H1 (cell line): ENCODE results near the gene CCDC184. TPM values are rescaled to one million over a fixed set of nuclear protein-coding genes. Genes with fewer than 3 reads are reported as not detected.
A peak's percentile ranks its signal among the peaks of the same experiment; 100 is the strongest.

Experiments used
- CTCF ChIA-PET: fragments of 300-600 bp; sonication (Branson Sonifier 250); formaldehyde crosslinking; loops from one replicate; lab custom pipeline; 2021; ENCODE audit not compliant: partially characterized antibody; lab: Charles Lee
- POLR2A ChIA-PET: fragments of 300-600 bp; sonication (Branson Sonifier 250); formaldehyde crosslinking; loops from one replicate; lab custom pipeline; 2021; ENCODE audit warnings: inconsistent platforms; ENCODE audit not compliant: partially characterized antibody; lab: Charles Lee
- DNase-seq, 2 experiments: peaks; one replicate each; pipeline versions ENCODE4 v3.0.0 to v3.0.0-alpha.2; 2010 to 2022; ENCODE audit warnings: low spot score in 2 of 2, low read depth in 1 of 2, mixed read lengths in 1 of 2
- FAIRE-seq: peaks from 2 replicates; lab custom pipeline; 2011; peaks lifted over from hg19 to GRCh38; lab: Jason Lieb, UNC
- H2AFZ ChIP-seq: 2 replicates; pipeline ENCODE4 v1.8.1; 2012; ENCODE audit warnings: low read length, inconsistent platforms
- H2AK5ac ChIP-seq: 2 replicates; pipeline ENCODE4 v1.6.1; 2013; ENCODE audit warnings: low read depth, low read length
- H2BK120ac ChIP-seq: replicated peaks from 2 replicates; pipeline ENCODE3; 2013; ENCODE audit warnings: low read depth, low read length, inconsistent platforms
- H2BK12ac ChIP-seq: 2 replicates; pipeline ENCODE4 v1.6.1; 2013; ENCODE audit warnings: low read depth, low read length
- H2BK15ac ChIP-seq: 2 replicates; pipeline ENCODE4 v1.6.1; 2013; ENCODE audit warnings: low read length
- H2BK20ac ChIP-seq: 2 replicates; pipeline ENCODE4 v1.6.1; 2013; ENCODE audit warnings: low read length
- H2BK5ac ChIP-seq: 2 replicates; pipeline ENCODE4 v1.6.1; 2013; ENCODE audit warnings: low read depth, low read length
- H3K14ac ChIP-seq: 2 replicates; pipeline ENCODE4 v1.6.1; 2013; ENCODE audit warnings: inconsistent platforms; ENCODE audit not compliant: insufficient read length
- H3K18ac ChIP-seq: 2 replicates; pipeline ENCODE4 v1.6.1; 2013; ENCODE audit warnings: low read length; ENCODE audit errors: extremely low read depth
- H3K23ac ChIP-seq: 2 replicates; pipeline ENCODE4 v1.6.1; 2013; ENCODE audit warnings: inconsistent platforms; ENCODE audit not compliant: insufficient read length
- H3K23me2 ChIP-seq: 2 replicates; pipeline ENCODE4 v1.6.1; 2013; ENCODE audit warnings: low read depth, low read length
- H3K27ac ChIP-seq: 2 replicates; pipeline ENCODE4 v1.6.1; 2011; ENCODE audit warnings: low read depth, low read length, inconsistent platforms
- H3K27me3 ChIP-seq, 4 experiments: replicated peaks in 1 of 4; 1 replicate in 1 of 4; 2 replicates in 3 of 4; pipeline versions ENCODE4 v1.6.1 to v1.8.1; 2011 to 2013; ENCODE audit warnings: low read length in 3 of 4, mild to moderate bottlenecking in 3 of 4, inconsistent platforms in 2 of 4, mixed read lengths in 2 of 4, moderate library complexity in 1 of 4; ENCODE audit not compliant: control insufficient read depth in 3 of 4, insufficient read depth in 3 of 4; ENCODE audit errors: extremely low read depth in 1 of 4
- H3K36me3 ChIP-seq, 4 experiments: 2 replicates each; pipeline versions ENCODE4 v1.6.1 to v1.8.1; 2011 to 2013; ENCODE audit warnings: mild to moderate bottlenecking in 4 of 4, low read length in 3 of 4, moderate library complexity in 2 of 4, control low read depth in 1 of 4, inconsistent platforms in 1 of 4; ENCODE audit not compliant: insufficient read depth in 4 of 4, control insufficient read depth in 2 of 4
- H3K4ac ChIP-seq: replicated peaks from 2 replicates; pipeline ENCODE3; 2013; ENCODE audit warnings: low read length, low read depth, mixed read lengths, inconsistent platforms; ENCODE audit not compliant: insufficient read length
- H3K4me1 ChIP-seq, 4 experiments: replicated peaks in 1 of 4; 1 replicate in 1 of 4; 2 replicates in 3 of 4; pipeline versions ENCODE4 v1.6.1 to v1.8.1; 2011 to 2013; ENCODE audit warnings: low read length in 3 of 4, inconsistent platforms in 2 of 4, mixed read lengths in 1 of 4; ENCODE audit not compliant: insufficient read depth in 4 of 4, control insufficient read depth in 3 of 4
- H3K4me2 ChIP-seq, 2 experiments: 2 replicates each; pipeline versions ENCODE4 v1.6.1 to v1.8.1; 2011 to 2013; ENCODE audit warnings: low read depth in 2 of 2, low read length in 2 of 2, control low read depth in 1 of 2, inconsistent platforms in 1 of 2, mild to moderate bottlenecking in 1 of 2; ENCODE audit not compliant: insufficient read depth in 1 of 2
- H3K4me3 ChIP-seq, 4 experiments: fragments of 200-600, 300-600 bp in 1 of 4; sonication (generic), shearing (Covaris generic), sonication (Bioruptor Twin) in 1 of 4; 2 replicates each; pipeline versions ENCODE4 v1.5.1 to v1.8.1; 2011 to 2016; ENCODE audit warnings: low read length in 4 of 4, low read depth in 3 of 4, control low read depth in 2 of 4, inconsistent platforms in 2 of 4, mild to moderate bottlenecking in 2 of 4, mixed read lengths in 1 of 4, moderate library complexity in 1 of 4; ENCODE audit not compliant: insufficient read depth in 2 of 4; ENCODE audit errors: extremely low read depth in 1 of 4
- H3K56ac ChIP-seq: replicated peaks from 2 replicates; pipeline ENCODE3; 2013; ENCODE audit warnings: low read depth, mild to moderate bottlenecking, mixed read lengths, low read length, inconsistent platforms; ENCODE audit not compliant: insufficient read length
- H3K79me1 ChIP-seq: 2 replicates; pipeline ENCODE4 v1.6.1; 2013; ENCODE audit warnings: low read depth, low read length, control low read depth
- H3K79me2 ChIP-seq, 2 experiments: 2 replicates each; pipeline versions ENCODE4 v1.6.1 to v1.8.1; 2012 to 2013; ENCODE audit warnings: low read length in 2 of 2, mild to moderate bottlenecking in 2 of 2, inconsistent platforms in 1 of 2; ENCODE audit not compliant: insufficient read depth in 2 of 2, control insufficient read depth in 1 of 2
- H3K9ac ChIP-seq, 4 experiments: replicated peaks in 1 of 4; 1 replicate in 1 of 4; 2 replicates in 3 of 4; pipeline versions ENCODE4 v1.6.1 to v1.8.1; 2011 to 2013; ENCODE audit warnings: low read depth in 3 of 4, low read length in 3 of 4, control low read depth in 2 of 4, mild to moderate bottlenecking in 2 of 4, moderate library complexity in 2 of 4, inconsistent platforms in 1 of 4; ENCODE audit errors: extremely low read depth in 1 of 4
- H3K9me3 ChIP-seq, 2 experiments: 2 replicates each; pipeline versions ENCODE4 v1.6.1 to v1.8.1; 2012 to 2013; ENCODE audit warnings: mild to moderate bottlenecking in 2 of 2, moderate library complexity in 2 of 2, control low read depth in 1 of 2, inconsistent platforms in 1 of 2, low read depth in 1 of 2, low read length in 1 of 2, mixed read lengths in 1 of 2; ENCODE audit not compliant: insufficient read depth in 2 of 2
- H4K20me1 ChIP-seq, 2 experiments: replicated peaks in 1 of 2; 2 replicates each; pipeline versions ENCODE3 to v1.8.1; 2011 to 2013; ENCODE audit warnings: inconsistent platforms in 2 of 2, low read length in 2 of 2, mild to moderate bottlenecking in 1 of 2; ENCODE audit not compliant: insufficient read depth in 2 of 2, control insufficient read depth in 1 of 2
- H4K5ac ChIP-seq: 2 replicates; pipeline ENCODE4 v1.6.1; 2013; ENCODE audit warnings: low read length, low read depth, mixed read lengths, inconsistent platforms; ENCODE audit not compliant: insufficient read length
- H4K8ac ChIP-seq: 2 replicates; pipeline ENCODE4 v1.8.0; 2013; ENCODE audit warnings: mild to moderate bottlenecking, moderate library complexity, low read length, inconsistent platforms; ENCODE audit not compliant: insufficient read depth; ENCODE audit errors: extremely low read depth
- H4K91ac ChIP-seq: replicated peaks from 2 replicates; pipeline ENCODE3; 2013; ENCODE audit warnings: low read length, mixed read lengths, inconsistent platforms; ENCODE audit not compliant: insufficient read length
- BACH1 ChIP-seq: IDR thresholded peaks from 2 replicates; pipeline ENCODE4 v1.6.1; 2012; ENCODE audit warnings: low read length, improper control_type of control experiment
- CBX5 ChIP-seq: fragments of 300-800, 300-1000 bp; sonication (generic); IDR thresholded peaks from 2 replicates; pipeline ENCODE4 v1.7.1; 2016; ENCODE audit warnings: antibody characterized with exemption, low read length, low read depth
- CHD1 ChIP-seq: IDR thresholded peaks from 2 replicates; pipeline ENCODE4 v1.6.1; 2012; ENCODE audit warnings: low read depth, low read length, improper control_type of control experiment
- CREB1 ChIP-seq: IDR thresholded peaks from 2 replicates; pipeline ENCODE4 v1.6.1; 2012; ENCODE audit warnings: inconsistent platforms
- POLR2AphosphoS5 ChIP-seq: IDR thresholded peaks from 2 replicates; pipeline ENCODE4 v1.6.1; 2011; ENCODE audit warnings: low read depth, low read length
- SP2 ChIP-seq: IDR thresholded peaks from 2 replicates; pipeline ENCODE4 v1.6.1; 2012; ENCODE audit warnings: mild to moderate bottlenecking, low read length, inconsistent platforms
- TCF12 ChIP-seq: IDR thresholded peaks from 2 replicates; pipeline ENCODE4 v1.6.1; 2011; ENCODE audit warnings: low read depth, mild to moderate bottlenecking, low read length
- WGBS, 2 experiments: shearing (Covaris generic) in 1 of 2; methylation state at CpG; one replicate each; pipeline versions ENCODE4 v1.1.6 to v1.1.7; 2013 to 2015; ENCODE audit warnings: low lambda C conversion rate in 2 of 2, mixed read lengths in 2 of 2, inconsistent platforms in 1 of 2, low coverage in 1 of 2, missing lambda C conversion rate in 1 of 2; ENCODE audit not compliant: insufficient replicate concordance in 2 of 2, insufficient coverage in 1 of 2, insufficient read length in 1 of 2; ENCODE audit errors: extremely low coverage in 1 of 2, missing lambda C conversion rate in 1 of 2; 5-methylcytosine and 5-hydroxymethylcytosine counted together
- polyA plus RNA-seq, 7 experiments: library from polyadenylated mRNA; depleted of rRNA in 3 of 7; stranded (reverse) in 5 of 7; unstranded in 2 of 7; fragments of >200 nt in 5 of 7; fragments of 200-250 nt in 2 of 7; gene quantifications; 1 replicate in 5 of 7; 2 replicates in 1 of 7; 4 replicates in 1 of 7; pipeline versions ENCODE4 v1.2.1 to v1.2.3, GENCODE V29; 2011 to 2013; ENCODE audit warnings: missing spikeins in 2 of 7, mixed read lengths in 2 of 7
- total RNA-seq: library from RNA; stranded (reverse); fragmentation: NEBNext Ultra II Directional; extraction: Animal tissue kit (Norgen Biotek cat#: 25700); gene quantifications from 2 replicates; pipeline ENCODE4 v1.2.1, GENCODE V29; 2021

Gene CCDC184
- total and polyA plus RNA-seq, 2 of the 8 experiments (the other 6 are each of a cell fraction or from before 2014, with no cell fraction given): 2.2 to 3.0 TPM

GRCh38 chr12:48151103-48151771, 32.2 kb upstream of the CCDC184 start:
- no peaks in the 10 kb centered on the region for H3K23me2 ChIP-seq
- H3K4me3 ChIP-seq: no peak overlapping the region
- no peak overlapping the region for H2BK120ac ChIP-seq
- TF ChIP-seq TCF12 (no peak), POLR2AphosphoS5 (no peak), CREB1 (no peak), BACH1 (no peak), CBX5 (no peak), CHD1 (no peak), SP2 (no peak)
- H3K36me3 ChIP-seq: peaks cover 3 to 23% (median 13%) of the 10 kb centered on the region in 4 experiments; a peak in 6 of 8 replicates
- POLR2A ChIA-PET: interaction anchor here (1.6 to 2.5 kb wide), 4 partner anchors 9 to 45 kb away, joined by 5 to 14 read pairs (median 6); partner anchors contain the start of gene SENP1
- H4K8ac ChIP-seq: no peak overlapping the region
- no peak overlapping the region for H3K27ac ChIP-seq
- no peaks in the 10 kb centered on the region for H3K27me3 ChIP-seq
- no peak overlapping the region for H3K4me2 ChIP-seq
- no peak overlapping the region for H3K14ac ChIP-seq
- no peak overlapping the region for H3K56ac ChIP-seq
- no peaks in the 10 kb centered on the region for H3K4me1 ChIP-seq
- no peak overlapping the region for H2BK5ac ChIP-seq
- no peaks in the 10 kb centered on the region for H3K9me3 ChIP-seq
- H2AFZ ChIP-seq: no peak overlapping the region
- H3K23ac ChIP-seq: no peak overlapping the region
- H4K91ac ChIP-seq: no peak overlapping the region
- no peaks in the 10 kb centered on the region for H4K20me1 ChIP-seq
- H3K4ac ChIP-seq: no peak overlapping the region
- peak overlapping the region in 1 of 4 experiments; percentile 33; a peak in 1 of 7 replicates for H3K9ac ChIP-seq
- CTCF ChIA-PET: interaction anchor here (0.6 to 2.4 kb wide), 2 partner anchors 14 to 280 kb away, joined by 3 to 18 read pairs; no protein-coding TSS in a partner anchor
- DNase-seq: no peak
- H3K79me2 ChIP-seq: no peaks in the 10 kb centered on the region
- no peak overlapping the region for H3K18ac ChIP-seq
- no peak for FAIRE-seq
- WGBS, 2 experiments: 87% methylated on average over 2 of the region's 2 CpGs; no CpG with 5 or more reads in 1 of the 2 experiments
- H2AK5ac ChIP-seq: no peak overlapping the region
- no peak overlapping the region for H2BK20ac ChIP-seq
- H2BK15ac ChIP-seq: no peak overlapping the region
- no peaks in the 10 kb centered on the region for H3K79me1 ChIP-seq
- no peak overlapping the region for H4K5ac ChIP-seq
- no peak overlapping the region for H2BK12ac ChIP-seq
